Measurements from ENCODE around the gene CACNA1D. TPM values are rescaled to one million over a fixed set of nuclear protein-coding genes. Genes with fewer than 3 reads are reported as not detected.

Gene CACNA1D
- total RNA-seq, 1 donor from 2014 or later: 1.1 TPM

DNA sequence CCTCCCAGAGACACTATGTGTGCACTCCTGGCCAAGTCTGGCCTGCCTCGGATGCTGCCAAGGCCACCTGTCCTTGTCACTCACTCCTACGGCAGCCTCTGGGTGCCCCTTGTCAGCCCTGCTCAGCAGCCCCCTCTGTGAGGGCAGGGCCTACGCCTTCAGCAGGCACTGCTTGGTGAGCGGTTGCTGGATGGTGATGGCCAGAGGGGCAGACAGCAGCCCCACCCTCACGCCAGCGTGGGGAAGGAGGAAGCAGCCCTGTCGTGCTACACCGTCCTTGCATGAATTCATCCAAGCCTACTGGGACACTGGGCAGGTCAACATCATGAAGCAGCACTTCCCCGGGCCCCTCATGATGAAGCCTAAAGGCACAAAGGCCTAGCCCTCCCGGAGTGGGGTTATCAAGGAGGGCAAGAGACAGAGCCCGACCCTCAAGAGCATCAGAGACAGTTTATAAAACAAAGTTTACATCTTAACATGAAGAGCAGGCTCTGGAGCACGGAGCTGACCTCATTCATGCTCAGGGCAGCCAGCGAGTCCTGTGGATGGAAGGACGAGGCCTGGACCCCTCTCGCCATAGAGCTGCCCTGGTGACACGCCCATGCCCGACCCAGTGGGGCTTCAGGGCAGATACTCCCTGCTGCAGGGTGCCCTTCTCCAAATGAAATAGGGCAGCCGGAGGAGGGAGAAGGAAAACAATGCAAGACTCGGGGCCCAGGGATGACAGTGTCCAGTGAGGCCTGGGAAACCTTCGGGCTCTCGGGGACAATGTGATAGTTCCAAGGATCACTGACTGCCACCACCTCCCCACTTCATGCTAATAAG lies 326.6 kb downstream of the CACNA1D start:
- Histone ChIP-seq H3K4me1 (peaks cover 6% of the 10 kb centered on the region), H3K36me3 (peaks cover 18% of the 10 kb centered on the region), H3K4me3 (no peak overlapping the region), H3K9me3 (replicated peaks) (no peaks in the 10 kb centered on the region), H3K27me3 (ENCODE audit: low read depth) (peaks cover 4% of the 10 kb centered on the region), H3K27ac (replicated peaks) (no peak overlapping the region)
- TF ChIP-seq, protein P1, sequence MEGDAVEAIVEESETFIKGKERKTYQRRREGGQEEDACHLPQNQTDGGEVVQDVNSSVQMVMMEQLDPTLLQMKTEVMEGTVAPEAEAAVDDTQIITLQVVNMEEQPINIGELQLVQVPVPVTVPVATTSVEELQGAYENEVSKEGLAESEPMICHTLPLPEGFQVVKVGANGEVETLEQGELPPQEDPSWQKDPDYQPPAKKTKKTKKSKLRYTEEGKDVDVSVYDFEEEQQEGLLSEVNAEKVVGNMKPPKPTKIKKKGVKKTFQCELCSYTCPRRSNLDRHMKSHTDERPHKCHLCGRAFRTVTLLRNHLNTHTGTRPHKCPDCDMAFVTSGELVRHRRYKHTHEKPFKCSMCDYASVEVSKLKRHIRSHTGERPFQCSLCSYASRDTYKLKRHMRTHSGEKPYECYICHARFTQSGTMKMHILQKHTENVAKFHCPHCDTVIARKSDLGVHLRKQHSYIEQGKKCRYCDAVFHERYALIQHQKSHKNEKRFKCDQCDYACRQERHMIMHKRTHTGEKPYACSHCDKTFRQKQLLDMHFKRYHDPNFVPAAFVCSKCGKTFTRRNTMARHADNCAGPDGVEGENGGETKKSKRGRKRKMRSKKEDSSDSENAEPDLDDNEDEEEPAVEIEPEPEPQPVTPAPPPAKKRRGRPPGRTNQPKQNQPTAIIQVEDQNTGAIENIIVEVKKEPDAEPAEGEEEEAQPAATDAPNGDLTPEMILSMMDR (IDR thresholded peaks at IDR 0.05; ENCODE audit: borderline replicate concordance): no peak
- intact Hi-C loops (cut with micrococcal nuclease): no loop called here
- DNase-seq: no peak

DNA sequence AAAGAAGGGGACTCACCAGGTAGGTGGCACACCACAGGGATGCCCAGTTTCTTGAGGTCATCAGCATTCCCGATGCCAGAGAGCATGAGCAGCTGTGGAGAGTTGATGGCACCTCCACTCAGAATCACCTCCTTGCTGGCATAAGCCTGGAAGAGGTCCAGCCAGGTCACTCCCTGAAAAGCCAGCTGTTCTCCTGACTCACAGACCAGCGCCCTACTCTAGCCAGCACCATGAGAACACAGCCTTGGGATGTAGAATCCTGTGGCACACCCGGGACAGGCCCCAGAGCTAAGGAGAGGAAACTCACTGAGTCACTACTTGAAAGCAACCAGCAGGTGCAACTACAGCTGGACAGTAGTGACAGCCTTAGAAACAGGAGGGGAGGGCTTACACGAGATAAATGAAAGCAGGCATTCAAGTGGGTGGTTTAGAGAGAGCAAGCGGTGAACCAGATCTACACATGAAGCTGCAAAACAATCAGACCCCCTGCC lies 327.3 kb downstream of the CACNA1D start:
- intact Hi-C loops (cut with micrococcal nuclease): no loop called here
- no peak for DNase-seq

DNA sequence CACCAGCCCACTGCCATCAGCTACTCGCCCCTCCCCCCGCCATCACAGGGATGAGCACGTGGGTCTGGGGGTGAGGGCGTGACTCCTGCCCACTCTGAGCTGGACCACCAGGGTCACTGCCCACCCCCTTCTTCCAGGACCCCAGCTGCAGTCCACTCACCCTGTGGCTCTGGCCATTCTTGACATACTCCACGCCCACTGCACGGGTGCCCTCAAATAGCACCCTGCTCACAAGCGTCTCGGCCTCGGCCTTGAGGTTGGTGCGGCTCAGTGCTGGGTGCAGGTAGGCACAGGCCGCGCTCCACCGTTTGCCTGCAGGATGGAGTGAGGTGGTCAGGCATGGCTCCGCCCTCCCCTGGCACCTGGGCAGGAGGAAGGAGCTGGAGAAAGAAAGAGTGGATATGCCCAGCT lies 327.9 kb downstream of the CACNA1D start:
- Histone ChIP-seq H3K36me3 (peaks cover 16% of the 10 kb centered on the region), H3K9me3 (replicated peaks) (no peaks in the 10 kb centered on the region), H3K4me1 (peaks cover 6% of the 10 kb centered on the region), H3K27me3 (ENCODE audit: low read depth) (peaks cover 4% of the 10 kb centered on the region), H3K4me3 (no peak overlapping the region), H3K27ac (replicated peaks) (no peak overlapping the region)
- no peak for DNase-seq
- intact Hi-C loops (cut with micrococcal nuclease): no loop called here
- TF ChIP-seq, protein P1 (IDR thresholded peaks at IDR 0.05; ENCODE audit: borderline replicate concordance): no peak

More for the DNA sequence above, 327.3 kb downstream of the CACNA1D start:
- TF ChIP-seq, protein P1 (IDR thresholded peaks at IDR 0.05; ENCODE audit: borderline replicate concordance): no peak
- H3K4me3 ChIP-seq: no peak overlapping the region
- H3K36me3 ChIP-seq: peaks cover 18% of the 10 kb centered on the region
- H3K27me3 ChIP-seq (ENCODE audit: low read depth): peaks cover 4% of the 10 kb centered on the region
- peaks cover 6% of the 10 kb centered on the region for H3K4me1 ChIP-seq
- H3K9me3 ChIP-seq (replicated peaks): no peaks in the 10 kb centered on the region
- H3K27ac ChIP-seq (replicated peaks): no peak overlapping the region

DNA sequence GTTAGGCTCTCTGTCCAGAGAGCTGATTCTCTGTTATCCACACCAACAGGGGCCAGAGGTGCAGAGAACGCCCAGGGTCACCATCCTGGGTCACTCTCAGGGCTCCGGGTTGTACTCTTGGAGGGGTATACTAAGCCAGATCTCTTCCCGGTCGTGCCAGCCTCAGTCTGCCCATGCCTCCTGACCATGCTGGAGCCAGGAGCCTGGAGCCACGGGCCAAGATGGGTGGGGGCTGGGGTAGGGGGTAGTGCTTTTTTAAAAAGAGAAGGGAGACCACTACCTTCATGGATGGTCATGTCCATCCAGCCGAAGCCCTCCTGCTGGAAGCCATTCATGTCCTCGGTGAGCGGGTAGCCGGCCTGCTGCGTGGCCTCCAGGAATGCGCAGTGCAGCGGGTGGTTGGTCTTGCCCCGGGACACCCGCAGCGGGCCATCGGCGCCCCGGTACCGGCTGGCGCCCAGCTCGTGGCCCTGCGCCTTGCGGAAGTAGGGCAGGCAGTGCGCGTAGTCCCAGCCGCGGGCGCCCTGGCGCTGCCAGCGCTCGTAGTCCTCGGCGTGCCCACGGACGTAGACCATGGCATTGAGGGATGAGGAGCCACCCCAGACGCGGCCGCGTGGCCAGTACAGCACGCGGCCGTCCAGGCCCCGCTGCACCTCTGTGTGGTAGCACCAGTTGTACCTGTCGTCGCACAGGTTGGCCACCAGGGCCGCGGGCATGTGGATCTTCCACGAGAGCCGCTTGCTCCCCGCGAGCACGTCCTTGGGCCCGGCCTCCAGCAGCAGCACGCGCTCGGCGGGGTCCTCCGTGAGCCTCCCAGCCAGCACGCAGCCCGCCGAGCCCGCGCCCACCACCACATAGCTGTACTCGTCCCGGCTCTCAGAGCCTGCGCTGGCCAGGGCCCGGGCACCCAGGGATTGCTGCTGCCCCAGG lies 328.9 kb downstream of the CACNA1D start:
- no peak for DNase-seq
- intact Hi-C loops (cut with micrococcal nuclease): no loop called here

More for the DNA sequence above, 328.9 kb downstream of the CACNA1D start:
- H3K4me3 ChIP-seq: no peak overlapping the region
- no peaks in the 10 kb centered on the region for H3K9me3 ChIP-seq (replicated peaks)
- H3K27me3 ChIP-seq (ENCODE audit: low read depth): peaks cover 2% of the 10 kb centered on the region
- H3K27ac ChIP-seq (replicated peaks): no peak overlapping the region
- TF ChIP-seq, protein P1 (IDR thresholded peaks at IDR 0.05; ENCODE audit: borderline replicate concordance): no peak
- peaks cover 12% of the 10 kb centered on the region for H3K36me3 ChIP-seq
- H3K4me1 ChIP-seq: peaks cover 6% of the 10 kb centered on the region
